Activated CD4-positive, alpha-beta T cell treated with anti-CD3 and anti-CD28 coated beads for 24 hours (primary cell): ENCODE data around the gene STAB1.

Experiments used
- DNase-seq, 2 donors: peaks; one replicate each; pipeline ENCODE4 v3.0.0-alpha.2; 2020; ENCODE audit warnings: low read depth in 2 of 2

The STAB1 gene

GRCh38 chr3:52461874-52462273, 33.3 kb upstream of the STAB1 start:
- no peak for DNase-seq

DNA sequence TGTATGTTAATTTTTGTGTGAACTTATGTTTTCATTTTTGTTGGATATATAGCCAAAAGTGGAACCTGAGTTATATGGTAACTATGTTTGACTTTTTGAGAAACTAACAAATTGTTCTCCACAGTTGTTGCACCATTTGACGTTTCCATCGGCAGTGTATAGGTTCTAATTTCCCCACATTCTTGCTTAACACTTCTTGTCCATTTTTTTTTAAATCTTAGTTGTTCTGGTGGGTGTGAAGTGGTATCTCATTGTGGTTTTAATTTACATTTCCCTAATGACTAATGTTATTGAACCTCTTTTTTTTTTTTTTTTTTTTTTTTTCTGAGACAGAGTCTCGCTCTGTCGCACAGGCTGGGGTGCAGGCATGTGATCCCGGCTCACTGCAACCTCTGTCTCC, 31.7 kb upstream of the STAB1 start:
- no peak for DNase-seq

DNA sequence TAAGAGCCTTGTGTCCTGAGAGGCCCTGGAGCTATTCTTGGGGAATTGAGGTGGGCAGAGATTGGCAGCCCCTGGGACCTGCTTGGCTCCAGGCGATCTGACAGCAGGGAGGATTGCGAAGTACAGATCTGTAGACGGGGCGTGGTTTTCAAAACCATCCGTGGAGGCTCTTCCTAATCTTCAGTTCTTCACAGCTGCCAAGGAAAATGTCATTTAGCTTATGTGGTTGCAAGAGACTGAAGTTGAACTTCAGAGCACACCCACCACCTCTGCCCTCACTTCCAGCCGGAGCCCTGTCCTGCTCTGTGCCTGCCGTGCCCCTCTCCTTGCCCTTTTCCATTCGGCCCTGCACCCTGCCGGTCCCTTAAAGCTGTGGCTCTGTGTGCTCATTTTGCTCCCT, 26.8 kb upstream of the STAB1 start:
- DNase-seq: no peak

DNA sequence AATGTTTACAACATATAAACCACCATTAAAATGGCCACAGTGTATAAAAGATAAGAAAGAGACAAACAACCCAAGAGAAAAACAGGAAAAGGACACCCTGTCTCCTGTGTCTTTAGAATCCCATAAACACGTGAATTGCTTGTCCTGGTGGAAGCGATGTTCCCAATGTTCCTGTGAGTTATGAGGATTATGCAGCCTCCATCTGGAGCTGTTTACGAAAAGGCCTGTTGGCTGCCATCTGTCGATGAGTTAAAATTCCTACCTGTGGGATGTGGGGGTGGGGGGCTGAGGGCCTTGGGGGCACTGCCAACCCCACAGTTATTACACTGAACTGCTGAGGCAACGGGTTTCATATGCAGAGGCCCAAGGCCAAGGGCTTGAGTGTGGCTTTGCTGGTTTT, 26.1 kb upstream of the STAB1 start:
- DNase-seq: no peak

GRCh38 chr3:52470920-52471319, 24.2 kb upstream of the STAB1 start:
- no peak for DNase-seq

DNA sequence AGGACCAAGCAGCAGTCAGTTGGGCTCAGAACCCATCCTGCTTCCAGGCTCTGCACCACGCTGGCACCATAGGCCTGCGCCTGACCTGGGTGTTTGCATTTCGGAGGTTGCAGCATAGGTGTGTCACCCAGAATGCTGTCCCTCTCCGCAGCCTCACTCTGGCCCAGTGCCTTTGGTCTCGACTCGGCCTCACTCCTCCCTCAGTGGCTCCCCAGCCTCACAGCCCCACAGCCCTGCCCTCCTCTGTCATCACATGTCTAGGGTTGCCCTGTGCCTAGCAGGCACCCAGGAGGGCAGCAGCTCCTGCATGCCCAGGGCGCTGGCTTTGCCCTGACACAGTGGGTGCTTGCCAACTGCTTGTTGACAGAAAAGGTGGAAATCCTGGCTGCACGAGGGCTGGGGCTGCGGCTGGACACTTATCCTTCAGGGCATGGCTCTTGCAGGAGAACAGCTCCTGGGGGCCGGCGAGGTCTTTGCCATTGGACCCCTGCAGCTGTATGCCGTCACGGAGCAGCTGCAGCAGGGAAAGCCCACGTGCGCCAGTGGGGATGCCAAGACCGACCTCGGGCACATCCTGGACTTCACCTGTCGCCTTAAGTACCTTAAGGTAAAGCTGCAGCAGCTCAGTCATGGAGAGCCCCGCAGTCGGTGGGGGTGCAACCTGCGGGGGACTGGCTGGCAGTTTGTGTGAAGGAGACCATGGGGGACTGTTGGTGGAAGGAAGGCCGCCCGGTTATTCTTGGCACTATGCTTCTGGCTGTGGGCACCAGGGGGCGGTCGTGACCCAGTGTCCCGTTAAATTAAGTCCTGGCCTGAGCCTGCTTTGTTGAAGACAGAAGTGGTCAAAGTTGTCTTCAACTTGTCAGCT, 23.5 kb upstream of the STAB1 start:
- DNase-seq: no peak

- no peak for DNase-seq
These were observed 22.7 kb upstream of the STAB1 start for GRCh38 chr3:52472239-52473000.

GRCh38 chr3:52473026-52473425, 22.1 kb upstream of the STAB1 start:
- DNase-seq: no peak

GRCh38 chr3:52477076-52477795, 17.9 kb upstream of the STAB1 start:
- DNase-seq: no peak

DNA sequence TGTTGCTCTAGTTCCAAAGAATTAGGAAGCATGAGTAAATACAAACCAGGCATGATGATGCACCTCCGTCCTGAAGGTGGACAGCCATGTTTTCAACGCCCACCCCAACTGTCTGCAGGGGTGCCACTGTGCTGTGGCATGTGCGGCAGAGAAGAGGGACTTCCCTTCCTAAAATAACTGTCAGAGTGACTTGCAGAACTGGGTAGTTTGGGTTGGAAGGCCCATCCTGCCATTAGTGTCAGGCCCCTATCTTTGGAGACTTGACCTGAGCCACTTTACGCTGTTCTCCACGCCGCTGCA, 17.4 kb upstream of the STAB1 start:
- DNase-seq: no peak

GRCh38 chr3:52479037-52479876, 15.9 kb upstream of the STAB1 start:
- no peak for DNase-seq

GRCh38 chr3:52479877-52480575, 15.1 kb upstream of the STAB1 start:
- DNase-seq: no peak

DNA sequence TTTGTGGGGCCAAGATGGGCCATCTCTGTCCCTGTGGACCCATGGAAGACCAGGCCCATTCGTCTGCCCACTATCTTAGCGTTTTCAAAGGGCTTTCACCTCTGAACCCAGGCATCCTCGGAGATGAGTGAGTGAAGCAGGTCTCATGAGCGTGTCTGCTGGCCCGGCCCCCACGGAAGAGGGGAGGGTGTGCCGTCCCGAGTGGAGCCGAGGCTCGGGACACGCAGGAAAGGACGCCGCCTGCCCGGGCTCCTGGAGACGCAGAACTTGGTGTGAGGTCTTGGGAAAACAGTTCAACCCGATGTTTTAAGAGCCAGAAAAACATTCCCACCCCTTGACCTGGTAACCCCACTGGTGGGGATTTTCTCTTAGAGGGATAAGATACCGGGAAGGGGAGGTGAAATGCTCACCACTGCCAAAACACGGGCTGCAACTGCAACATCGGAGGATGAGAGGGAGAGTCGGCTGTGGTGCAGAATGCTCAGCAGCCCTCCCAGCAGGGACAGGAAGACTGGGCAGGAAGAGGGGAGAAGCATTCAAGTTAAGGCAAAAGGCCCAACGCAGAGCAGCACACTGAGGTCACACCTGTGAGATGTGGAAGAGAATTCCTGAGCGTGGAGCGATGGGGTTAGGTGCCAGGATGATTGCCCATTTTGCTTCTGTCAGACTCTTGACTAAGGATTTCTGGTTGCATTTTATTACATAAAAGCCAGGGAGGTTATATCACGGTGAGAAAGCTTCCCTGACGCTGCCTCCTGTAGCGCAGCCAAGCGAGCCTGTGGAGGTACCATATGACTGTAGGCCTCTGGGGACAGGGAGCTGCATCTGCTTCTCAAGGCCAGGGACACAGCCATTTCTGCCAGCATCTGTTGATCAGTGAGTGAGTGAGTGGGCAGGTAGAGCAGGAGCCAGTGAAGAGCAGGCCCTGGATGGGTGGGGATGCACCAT, 14.1 kb upstream of the STAB1 start:
- no peak for DNase-seq

- DNase-seq: no peak
These were observed 13.2 kb upstream of the STAB1 start for GRCh38 chr3:52481819-52482521.

- DNase-seq: no peak
These were observed 12.1 kb upstream of the STAB1 start for GRCh38 chr3:52483081-52483480.

GRCh38 chr3:52483577-52484381, 11.4 kb upstream of the STAB1 start:
- DNase-seq: no peak

DNA sequence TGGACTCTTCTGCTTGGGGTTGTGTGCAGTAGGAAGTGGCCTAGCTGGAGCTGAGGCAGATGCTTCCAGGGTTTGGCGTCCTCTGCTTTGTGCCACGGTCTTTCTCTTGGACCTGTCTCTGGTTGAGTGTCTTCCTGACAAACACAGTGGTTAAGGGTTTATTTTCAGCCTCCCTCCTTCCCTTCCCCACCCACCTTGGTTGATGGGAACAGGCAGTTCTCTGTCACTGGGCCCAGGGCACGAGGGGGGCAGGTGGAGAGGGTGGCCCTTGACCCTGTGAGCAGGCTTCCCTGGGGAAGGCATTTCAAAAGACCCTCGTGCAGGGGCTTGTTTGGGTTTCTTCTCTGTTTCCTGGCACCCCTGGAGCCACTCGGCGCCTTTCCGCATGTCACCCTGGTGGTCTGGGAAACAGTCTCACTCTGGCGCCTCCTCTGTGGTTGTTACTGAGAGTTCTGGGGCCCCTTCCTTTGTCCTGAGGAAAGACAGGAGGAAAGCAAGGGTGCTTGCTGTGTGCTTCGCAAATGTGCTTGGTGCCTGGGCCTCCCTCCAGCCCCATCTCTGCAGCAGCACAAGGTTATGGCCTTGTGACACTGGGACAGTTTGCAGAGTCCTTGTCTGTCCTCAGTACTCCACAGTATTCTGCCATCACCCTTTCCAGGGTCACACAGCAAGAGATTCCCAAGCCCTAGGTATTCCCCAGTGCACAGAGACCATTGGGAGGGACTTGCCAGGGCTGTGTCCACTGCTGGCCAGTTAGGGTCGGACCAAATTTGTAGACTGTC, 10.3 kb upstream of the STAB1 start:
- no peak for DNase-seq
